GM21515 (cell line): ENCODE results near the gene PBX1.

Source experiments
- ATAC-seq: cut with Tn5 transposase; IDR thresholded peaks from one replicate; pipeline ENCODE4 v1.9.1; 2021; ENCODE audit not compliant: unreplicated experiment

Gene PBX1

DNA sequence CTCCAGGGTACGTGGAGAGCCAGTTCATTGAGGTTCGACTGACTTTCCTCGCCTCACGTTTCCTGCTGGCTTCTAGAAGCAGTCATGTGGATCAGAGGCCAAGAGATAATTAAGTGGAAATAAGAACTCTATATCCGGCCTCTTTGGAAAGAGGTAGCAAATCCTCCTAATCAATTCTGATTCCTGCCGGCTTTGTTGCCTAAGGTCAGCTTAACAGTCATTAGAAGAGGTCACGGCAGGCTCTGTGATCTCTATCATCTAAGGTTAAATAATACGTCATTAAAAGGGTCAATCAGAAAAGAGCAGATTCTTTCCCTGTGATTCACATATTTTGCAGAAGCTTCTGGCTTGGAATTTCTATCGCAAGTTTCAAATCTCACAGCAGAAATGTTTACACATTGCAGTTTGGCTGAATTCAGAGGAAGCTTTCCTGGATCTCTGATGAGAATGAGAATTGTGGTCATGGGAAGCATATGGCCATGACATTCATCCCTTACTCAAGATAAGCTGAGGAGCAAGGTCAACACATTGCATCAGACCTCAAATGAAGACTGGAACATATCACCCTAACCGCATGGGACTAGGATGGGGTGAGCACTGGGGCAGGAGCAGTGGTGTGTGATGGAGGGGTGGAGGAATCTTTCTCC, 189.4 kb downstream of the PBX1 start:
- ATAC-seq: no peak

DNA sequence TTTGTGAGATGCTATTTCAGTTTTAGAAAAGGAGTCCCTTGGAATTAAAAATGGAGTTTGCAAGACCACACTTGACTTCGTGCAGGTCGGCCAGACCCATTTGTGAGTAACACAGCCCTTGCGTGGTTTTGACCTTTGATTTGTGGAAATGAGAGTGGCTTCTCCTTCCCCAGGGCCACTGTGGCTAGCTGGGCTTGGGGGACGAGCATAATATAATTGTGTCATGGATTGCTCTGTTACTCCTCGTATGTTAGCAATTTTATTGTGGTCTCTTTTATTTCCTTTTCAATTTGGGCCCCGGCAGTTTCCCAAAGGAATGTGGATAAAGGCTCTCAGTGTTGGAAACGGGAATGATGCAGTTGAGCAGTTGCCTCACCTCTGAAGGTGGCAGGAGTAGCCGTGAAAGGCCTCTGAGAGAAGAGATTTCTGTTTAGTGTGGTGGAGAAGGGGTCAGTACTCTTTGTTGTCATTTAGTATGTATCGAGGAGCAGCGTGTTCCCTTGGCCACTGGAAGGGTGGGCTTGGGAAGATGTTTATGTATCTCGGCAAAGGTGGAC, 194.6 kb downstream of the PBX1 start:
- ATAC-seq: no peak

DNA sequence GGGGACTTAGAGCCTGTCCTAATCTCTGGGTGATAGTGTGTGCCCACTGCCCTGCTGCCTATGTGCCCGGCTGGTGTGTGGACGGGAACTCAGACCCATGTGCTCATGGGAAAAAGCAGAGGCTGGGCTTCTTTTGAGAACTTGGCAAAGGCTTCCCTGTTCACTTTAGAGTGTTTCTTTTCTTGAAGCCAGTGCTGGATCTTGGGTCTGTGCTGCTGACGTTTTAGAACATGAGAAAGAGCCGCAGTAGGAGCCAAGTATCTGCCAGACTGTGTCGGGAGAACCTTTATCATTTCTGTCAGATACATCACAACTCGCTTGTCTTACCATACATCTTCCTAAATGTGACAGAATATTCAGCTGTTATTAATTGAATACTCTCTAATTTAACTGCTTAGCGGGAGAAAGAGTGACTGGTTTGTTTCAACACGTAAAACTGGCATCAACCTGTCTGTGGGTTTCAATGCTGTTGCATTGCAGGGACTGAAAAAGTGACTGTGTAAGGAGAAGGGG, 195.2 kb downstream of the PBX1 start:
- no peak for ATAC-seq

DNA sequence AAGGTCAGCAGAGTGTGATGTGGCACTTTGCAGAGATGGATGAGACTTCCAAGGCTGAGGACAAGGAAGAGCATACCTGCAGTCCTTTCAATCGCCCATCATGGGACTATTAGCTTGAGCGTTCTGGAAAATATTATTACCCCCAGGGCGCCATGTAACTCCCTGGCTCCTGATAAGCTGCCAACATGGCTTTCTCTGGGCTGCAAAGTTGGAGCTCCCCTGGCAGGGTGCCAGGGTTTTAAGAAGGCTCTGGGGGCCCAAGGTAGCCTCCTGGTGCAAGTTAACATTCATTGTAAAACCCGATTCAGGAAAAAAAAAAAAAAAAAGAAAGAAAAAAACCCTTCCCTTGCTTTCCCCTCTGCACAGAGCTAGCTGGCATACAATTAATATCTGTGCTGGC, 196.7 kb downstream of the PBX1 start:
- ATAC-seq: no peak

DNA sequence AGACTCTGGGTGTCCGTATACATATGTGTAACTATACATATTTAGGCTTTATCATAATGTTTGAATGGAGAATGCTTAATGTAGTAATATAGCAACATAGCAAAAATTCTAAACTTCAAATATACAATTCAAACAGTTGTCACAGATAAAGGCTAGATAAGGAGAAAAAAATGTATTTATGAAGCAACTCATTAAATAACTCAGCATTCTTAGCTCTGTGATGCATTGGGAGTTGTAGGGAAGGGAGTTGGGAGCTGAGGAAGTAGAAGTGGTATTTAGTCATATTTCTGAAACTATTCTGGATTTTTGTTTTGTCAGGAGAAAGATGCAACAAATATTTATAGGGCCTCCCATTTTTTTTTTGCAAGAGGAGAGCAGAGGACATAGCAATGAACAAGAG, 197.8 kb downstream of the PBX1 start:
- ATAC-seq: no peak

DNA sequence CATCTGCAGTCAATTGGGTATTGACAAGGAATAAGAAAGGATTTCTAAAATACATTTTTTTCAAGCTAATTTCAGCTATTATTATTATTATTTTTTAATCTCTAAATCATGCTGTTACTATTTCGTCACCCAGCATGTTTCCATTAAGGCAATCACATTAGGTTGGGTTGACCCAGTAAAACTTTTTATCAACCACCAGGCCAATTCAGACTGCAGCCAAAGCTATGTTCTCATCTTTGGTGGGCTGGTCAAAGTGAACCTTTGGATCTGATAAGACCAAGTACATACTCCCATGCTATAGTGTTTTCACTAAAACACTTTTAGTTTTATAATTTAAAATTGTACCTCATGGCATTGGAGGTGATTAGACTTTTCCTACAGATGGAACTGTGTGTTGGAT, 198.6 kb downstream of the PBX1 start:
- no peak for ATAC-seq

DNA sequence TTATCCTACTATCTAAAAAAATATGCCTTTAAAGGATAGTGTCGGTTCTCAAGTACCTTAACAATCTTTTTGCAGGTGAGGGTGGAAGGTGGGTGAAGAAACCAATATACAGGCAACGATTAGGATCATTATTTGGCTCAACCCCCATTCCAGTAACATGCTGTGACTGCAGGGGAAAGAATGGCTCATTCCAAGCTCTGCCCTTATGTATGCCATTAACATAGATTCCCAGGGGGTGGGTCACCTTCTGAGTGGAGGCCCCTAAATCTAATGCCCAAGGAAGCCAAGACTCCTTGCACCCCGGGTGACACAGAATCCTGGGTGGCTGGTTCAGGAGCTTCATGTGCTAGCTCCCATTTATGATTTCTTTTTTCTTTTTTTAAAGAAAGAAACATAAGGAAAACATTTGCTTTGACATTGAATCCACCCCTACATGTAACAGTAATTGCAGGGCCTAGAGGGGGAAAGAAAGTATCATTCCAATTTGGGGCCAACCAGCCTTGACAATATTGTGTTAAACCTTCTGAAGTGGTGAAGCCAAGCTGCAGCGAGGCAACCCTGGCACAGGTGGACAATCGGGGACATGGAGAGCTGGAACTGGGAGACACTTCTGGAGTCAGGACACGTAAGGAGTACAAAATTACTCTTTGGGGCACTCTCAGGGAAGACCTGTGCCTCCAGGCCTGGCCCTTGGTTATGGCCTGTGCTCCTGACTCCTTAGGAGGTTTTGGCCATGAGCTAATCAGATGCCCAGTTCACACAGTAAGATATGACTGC, 200.3 kb downstream of the PBX1 start:
- no peak for ATAC-seq

DNA sequence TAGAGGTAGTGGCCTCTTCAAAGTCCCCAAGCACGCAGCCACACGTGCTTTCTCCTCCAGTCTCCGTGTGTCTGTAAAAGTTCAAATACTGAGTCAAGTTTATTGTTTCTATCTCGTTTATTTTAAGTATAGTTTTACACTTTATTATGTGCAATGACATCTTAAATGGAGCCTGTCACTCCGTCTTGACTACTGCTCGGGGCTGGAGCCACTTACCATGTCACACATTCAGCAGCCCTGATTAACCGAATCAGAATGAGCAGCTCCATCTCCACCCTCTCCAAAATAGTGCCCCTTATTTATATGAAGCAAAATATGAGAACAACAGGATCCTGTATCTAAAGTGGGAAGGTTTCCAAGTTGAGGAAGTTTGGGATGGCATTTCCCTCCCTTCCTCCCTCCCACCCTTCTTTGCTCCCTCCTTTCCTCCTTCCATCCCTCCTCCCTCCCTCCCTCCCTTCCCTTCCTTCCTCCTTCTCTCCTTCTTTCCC, 201.0 kb downstream of the PBX1 start:
- no peak for ATAC-seq

DNA sequence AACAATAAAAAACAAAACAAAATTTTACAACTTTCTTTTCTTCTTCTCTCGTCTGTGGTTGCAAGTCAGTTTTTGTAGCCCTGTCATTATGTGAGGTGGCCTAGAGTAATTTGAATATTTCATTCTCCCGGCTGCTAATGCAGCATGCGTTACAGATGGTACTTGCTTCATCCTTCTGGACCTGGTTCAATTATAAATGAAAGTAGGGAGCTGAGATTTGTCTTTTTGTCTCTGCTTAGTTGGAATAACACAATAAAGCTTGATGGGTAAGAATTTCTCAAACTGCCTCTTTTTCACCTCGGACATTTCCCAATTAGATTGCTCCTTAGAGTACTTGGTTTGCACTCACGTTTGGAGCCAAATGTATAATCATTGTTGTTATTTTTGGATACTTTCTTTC, 201.6 kb downstream of the PBX1 start:
- ATAC-seq: no peak

DNA sequence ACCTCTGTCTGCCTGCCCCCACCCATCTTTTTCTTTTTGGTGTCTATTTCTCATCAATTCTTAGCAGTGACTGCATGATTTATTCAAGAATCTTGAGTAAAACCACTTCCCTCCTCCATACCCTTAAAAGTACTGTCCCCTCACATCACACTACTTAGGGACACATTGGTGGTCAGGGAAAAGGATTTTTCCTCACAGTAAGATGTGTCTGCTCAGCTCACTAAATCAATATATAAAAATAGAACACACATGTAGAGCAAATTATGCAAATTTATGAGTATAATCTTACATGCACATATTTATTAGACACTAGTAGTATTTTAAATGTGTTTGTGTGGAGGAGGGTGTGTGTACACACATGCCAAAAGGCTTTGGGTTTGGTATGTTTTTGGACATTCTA, 202.0 kb downstream of the PBX1 start:
- ATAC-seq: no peak

DNA sequence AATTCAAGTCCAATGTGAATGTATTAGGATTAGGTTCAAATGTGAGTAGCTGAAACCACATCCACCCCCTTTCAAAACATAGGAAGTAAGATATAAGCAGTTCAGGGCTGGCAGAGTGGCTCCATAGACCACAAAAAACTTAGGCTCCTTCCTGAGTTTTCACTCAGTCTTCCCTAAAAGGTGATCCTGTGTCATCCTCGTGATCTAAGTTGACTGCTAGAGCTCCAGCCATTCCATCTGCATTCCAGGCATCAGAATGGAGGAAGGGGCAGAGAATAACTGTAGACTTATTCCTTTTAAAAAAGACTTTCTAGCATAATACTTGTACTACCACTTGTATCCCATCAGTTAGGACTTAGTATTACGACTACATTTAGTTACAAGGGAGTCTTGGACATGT, 204.1 kb downstream of the PBX1 start:
- ATAC-seq: no peak

DNA sequence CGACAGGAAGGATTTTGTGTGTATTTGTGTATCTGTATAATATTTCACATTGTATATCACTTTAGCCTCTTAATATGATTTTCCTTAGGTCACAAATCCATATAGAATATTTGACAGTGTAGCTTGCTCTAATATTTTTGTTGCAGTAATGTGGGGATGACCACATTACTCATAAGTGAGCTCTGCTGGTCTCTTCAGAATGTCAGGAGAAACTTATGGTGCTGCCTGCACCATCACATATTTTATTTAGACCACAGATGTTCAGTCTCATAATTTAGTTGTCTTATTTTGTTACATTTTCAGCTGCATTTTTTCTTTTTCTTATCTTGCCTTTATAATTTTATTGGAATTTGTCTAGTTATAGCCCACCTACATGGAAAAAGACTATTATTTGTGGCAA, 205.3 kb downstream of the PBX1 start:
- ATAC-seq: no peak

DNA sequence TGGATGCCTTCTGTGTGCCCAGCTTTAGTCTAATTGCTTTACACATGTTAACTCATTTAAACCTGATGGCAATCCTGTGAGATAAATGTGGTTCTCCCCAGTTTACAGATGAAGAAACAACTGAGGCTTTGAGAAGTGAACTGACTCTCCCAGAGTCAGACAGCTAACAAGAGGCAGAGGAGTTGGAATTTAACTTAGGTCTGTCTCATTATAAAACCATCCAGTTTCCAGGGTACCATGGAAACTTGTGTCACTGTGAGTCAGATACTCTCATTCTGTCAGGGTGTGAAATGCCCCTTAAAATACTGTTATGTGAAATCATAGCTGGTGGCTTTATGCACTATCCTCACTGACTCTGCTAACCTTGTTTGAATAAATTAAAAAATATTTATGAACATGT, 206.6 kb downstream of the PBX1 start:
- ATAC-seq: no peak

DNA sequence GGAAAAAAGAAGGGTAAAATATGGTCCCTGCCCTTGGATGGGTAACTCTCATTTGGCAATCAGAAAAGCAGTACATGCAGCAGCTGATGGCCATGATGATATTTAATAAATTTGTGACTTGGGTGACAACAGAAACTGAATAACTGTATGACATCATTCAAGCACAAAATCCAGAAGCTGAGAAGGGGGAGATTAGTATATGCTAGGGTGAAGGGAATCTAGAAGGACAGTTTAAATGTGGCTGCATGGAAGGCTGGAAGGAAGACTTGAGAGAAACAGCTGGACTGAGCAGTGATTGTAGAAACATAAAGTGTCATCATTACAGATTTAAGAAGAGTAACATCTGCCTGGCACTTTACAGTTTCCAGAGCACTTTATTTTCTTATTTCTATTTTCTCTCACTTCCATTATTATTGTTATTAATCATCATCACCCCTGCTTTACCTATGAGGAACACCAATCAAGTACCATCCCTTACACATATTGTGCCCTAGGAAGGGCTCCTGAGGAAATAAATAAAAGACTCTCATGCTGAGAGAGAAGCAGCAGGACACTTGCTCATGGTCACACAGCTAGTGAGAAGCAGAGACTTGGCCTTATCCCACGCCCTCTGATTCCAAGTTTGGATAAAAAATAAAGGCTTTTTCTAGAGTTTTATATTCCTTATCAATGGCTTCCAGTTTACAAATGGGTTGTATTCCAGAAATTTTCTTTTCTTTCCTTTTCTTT, 207.2 kb downstream of the PBX1 start:
- no peak for ATAC-seq

DNA sequence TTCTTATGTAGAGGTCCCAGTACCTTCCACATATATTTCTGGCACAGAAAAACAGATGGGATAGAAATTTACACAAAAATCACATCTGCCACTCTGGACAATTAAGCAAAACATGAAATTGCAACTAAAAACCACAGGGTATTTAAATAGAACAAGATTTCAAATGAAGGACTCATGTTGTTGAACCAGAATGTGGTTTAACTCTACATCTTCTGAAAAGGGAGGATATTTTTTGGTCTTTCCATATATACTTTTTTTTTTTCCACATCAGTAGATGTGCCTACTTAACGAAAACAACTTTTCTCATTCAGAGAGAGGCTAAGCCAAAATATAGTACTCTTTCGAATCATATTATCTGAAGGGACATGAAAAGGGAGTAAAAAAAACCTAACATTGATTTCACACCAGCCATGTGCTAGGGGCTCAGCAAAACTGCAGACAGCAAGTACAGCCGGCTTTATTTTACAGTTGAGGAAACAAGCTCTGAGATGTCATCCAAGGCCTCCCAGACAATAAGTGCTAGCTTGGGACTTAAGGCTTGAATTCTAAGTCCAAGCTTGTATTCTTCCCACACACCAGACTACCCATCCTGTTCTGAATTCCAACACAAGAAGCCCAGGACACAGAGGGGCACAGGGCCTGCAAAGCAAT, 208.9 kb downstream of the PBX1 start:
- ATAC-seq: no peak

DNA sequence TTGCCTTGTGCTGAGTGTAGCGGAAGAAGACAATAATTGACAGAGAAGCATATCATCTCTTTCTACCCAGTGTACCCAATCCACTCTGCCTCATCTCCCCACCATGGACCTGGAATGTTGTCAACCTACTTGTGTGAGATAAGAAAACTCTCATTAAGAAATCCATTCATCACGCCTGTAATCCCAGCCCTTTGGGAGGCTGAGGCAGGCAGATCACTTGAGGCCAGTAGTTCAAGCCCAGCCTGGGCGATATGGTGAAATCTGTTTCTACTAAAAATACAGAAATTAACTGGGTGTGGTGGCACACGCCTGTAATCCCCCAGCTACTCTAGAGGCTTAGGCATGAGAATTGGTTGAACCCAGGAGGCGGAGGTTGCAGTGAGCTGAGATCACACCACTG, 209.6 kb downstream of the PBX1 start:
- no peak for ATAC-seq

DNA sequence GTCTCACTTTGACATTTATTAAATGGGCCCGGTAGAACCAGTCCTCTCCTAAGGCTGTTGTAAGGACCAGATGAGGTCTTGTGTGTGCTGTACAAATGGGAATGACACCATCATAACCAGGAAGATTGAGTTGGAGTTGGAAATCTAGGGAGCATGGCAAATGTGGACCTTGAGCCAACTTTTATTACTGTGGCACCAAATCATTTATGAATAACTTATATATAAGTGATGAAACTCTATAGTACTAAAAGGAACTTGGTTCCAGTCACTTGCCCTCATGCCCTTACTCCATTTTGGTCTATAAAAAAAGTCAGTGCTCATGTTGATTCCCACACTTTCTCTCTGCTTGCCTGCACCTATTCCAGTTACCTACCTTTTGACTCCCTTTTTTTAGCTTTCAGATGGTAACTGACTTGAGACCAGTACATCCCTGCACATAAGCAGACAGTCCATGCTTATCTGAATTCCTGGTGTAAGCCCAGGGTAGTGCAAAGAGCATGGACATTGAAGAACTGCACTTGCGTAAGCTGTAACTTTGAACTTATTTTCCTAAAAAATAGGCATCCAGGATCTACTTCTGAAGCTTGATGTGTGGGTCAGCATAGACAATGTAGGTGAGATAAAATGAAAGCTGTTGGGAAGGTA, 210.6 kb downstream of the PBX1 start:
- ATAC-seq: no peak

DNA sequence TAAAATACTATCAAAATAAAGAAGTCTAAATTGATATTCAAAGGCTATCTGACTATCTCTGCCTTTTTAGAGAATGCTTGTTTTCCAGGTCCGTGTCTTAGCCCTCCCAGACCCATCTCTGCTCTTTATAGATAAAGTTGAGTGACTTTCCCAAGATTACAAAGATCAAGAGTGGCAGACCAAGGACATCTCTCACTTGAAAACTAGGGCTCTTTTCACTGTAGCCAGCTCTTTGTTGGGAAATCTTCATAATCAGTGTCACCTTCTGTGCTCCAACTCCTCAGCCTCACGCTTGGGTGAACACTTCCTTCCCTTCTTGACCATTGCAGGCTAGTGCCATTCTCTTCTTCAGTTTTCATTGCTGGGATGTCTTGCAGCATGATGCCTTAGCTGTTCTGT, 211.1 kb downstream of the PBX1 start:
- ATAC-seq: no peak

DNA sequence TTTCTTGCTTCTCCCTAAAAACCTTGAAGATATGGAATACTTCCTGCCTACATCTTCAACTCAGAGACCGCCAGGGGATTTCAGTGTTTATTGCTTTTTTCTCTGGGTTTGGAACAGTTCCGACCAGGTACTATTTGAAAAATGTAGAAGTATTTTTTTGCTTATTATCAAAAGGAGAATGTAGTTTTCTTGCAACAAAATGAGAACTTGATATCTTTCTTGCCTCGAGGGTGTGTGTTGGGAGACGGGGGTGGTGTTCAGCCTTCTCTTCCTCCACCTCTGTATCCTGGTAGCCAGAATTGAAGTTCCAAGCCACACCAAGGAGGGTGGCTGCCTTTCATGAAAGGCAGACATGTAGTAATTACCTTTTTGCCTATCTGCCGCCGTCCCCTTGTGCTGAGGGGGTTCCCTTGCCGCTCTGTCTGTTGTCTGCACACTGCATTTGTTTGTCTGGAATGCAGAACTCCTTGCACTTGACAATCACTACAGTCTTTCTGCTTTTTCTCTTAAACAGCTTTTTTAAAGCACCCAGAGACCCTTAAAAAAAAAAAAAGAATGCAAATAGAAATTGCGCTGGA, 212.1 kb downstream of the PBX1 start:
- no peak for ATAC-seq
